Stomach (tissue), 4 donors: ENCODE data around the gene DRAXIN.
A peak's percentile ranks its signal among the peaks of the same experiment; 100 is the strongest.

Experiments
- CTCF ChIP-seq, 7 experiments: fragments of 450-650 bp in 4 of 7; fragments of 200-600 bp in 3 of 7; sonication (generic) in 3 of 7; IDR thresholded peaks; one replicate each; pipeline ENCODE4 v1.5.1; 2016 to 2019; ENCODE audit warnings: antibody characterized with exemption in 7 of 7, control low read depth in 2 of 7, mild to moderate bottlenecking in 1 of 7
- POLR2A ChIP-seq, 4 donors: fragments of 450-650 bp; IDR thresholded peaks; one replicate each; pipeline ENCODE4 v1.6.1; 2016; ENCODE audit warnings: antibody characterized with exemption in 4 of 4, control low read depth in 2 of 4, mild to moderate bottlenecking in 1 of 4, moderate library complexity in 1 of 4
- POLR2AphosphoS5 ChIP-seq, 3 donors: sonication (generic); formaldehyde crosslinking; IDR thresholded peaks; one replicate each; pipeline ENCODE4 v1.6.1; 2016; ENCODE audit warnings: antibody characterized with exemption in 3 of 3

GRCh38 chr1:11654137-11654938 lies 37.2 kb upstream of the DRAXIN start, which contains the start of the genes FBXO2 and FBXO44:
- peak in 1 of 3 donors; percentile 38 for TF ChIP-seq POLR2AphosphoS5 (IDR thresholded peaks at IDR 0.05)
- TF ChIP-seq CTCF (IDR thresholded peaks at IDR 0.05): no peak
- no peak for TF ChIP-seq POLR2A (IDR thresholded peaks at IDR 0.05)
